Adipose tissue (tissue), 3 donors: ENCODE results near the gene PACSIN1. TPM values are rescaled to one million over a fixed set of nuclear protein-coding genes. Genes with fewer than 3 reads are reported as not detected.

Source experiments
- H3K27ac ChIP-seq: one replicate; pipeline ENCODE4 v1.5.1; 2013; ENCODE audit warnings: low read depth, low read length
- WGBS, 3 donors: extraction: QIAGEN DNeasy Blood & Tissue Kit; methylation state at CpG; one replicate each; pipeline ENCODE4 v1.1.7; 2013; 5-methylcytosine and 5-hydroxymethylcytosine counted together
- polyA plus RNA-seq, 3 donors: library from polyadenylated mRNA; stranded (reverse); fragments of 200-250 nt; gene quantifications; one replicate each; pipeline ENCODE4 v1.2.3, GENCODE V29; 2013
- donor health status: healthy with polysubstance abuse.
- donor health status: Bipolar disorder and iron deficiency.
- donor health status: healthy.

The PACSIN1 gene
- polyA plus RNA-seq, 3 donors = 0.17 to 0.21 TPM; not detected in 1

DNA sequence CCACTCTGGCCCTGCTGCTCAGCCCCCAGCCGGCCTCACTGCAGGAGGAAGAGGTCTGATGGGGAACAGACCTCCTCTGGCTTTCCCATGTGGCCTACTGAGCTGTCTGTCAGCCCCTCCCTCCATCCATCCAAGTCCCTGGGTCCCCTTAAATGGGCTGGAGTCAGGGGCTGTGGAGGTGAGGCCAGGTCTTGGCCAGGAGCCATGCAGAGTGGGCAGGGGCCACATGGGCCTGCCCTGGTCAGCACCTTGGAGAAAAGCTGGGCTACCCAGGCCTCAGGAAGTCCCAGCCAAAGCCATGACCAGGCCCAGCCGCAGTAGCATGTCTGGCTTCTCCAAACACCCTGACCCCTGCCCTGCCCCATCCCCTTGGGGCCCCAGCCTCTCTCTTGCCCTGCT is 83.9 kb downstream of the PACSIN1 start:
- 77 to 95% (median 91%) methylated on average over 2 of the region's 2 CpGs for WGBS, 3 donors

DNA sequence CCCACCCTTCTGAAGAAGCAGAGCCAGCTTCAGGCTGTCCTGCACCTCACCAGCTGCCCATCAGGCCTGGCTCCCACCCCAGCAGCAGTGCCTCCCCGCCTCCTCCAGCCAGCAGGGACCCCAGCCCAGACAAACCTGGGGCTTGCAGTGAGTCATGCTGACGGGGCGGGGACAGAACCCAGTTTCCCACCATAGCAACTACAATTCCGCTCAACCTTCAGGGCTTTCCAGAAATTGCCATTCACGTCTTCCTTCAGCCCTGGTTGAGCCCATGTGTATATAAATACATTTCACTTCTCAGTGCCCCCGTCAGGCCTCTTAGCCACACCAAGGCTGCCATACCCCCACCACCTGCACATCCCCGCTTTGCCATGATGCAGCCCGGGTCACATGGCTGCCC is 85.8 kb downstream of the PACSIN1 start:
- no peak overlapping the region for H3K27ac ChIP-seq
- WGBS, 3 donors = 93 to 97% (median 95%) methylated on average over 8 of the region's 8 CpGs

More for the DNA sequence above, 83.9 kb downstream of the PACSIN1 start:
- H3K27ac ChIP-seq = no peak overlapping the region

GRCh38 chr6:34552620-34553019 is 86.7 kb downstream of the PACSIN1 start:
- H3K27ac ChIP-seq = no peak overlapping the region
- WGBS, 3 donors = 87 to 91% (median 88%) methylated on average over 5 of the region's 5 CpGs

DNA sequence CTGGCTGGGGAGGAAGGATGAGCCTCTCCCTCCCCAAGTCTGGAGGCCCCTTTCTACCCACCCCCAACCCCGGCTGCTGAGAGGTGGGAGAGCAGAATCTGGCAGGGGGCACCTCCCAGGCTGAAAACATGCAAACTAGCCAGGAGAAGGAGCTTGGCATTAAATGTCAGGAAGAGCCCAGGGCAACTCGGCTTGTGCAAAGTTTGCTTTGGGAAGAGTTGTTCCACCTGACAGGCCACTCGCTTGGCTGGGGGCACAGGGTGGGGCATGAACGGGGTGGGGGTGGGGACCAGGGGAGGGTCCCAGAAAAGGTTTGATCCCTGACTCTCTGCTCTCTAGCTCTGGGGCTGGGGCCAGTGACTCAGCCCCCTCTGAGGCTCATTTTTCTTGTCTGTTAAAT is 87.3 kb downstream of the PACSIN1 start:
- WGBS, 3 donors = 63 to 83% (median 68%) methylated on average over 4 of the region's 4 CpGs
- no peak overlapping the region for H3K27ac ChIP-seq

DNA sequence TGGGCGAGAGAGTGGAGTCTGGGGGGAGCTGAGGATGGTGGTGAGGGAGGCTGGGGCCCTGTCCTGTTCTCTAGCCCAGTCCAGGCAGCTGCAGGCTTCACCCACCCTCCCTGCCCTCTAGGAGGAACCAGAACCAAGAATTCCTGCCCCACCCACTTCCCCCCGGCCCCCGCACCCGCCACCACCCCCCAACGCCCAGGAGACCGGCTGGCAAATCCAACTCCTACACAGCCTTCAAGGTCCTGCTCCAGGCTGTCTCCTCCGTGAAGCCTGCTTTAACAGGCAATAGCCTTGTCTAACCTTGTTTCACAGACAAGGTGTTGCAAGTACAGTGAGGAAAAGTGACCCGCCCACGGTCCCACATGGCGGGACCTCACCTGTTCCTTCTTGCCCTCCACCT is 87.9 kb downstream of the PACSIN1 start:
- no peak overlapping the region for H3K27ac ChIP-seq
- WGBS, 3 donors = 53 to 72% (median 68%) methylated on average over 7 to 10 of the region's 10 CpGs

DNA sequence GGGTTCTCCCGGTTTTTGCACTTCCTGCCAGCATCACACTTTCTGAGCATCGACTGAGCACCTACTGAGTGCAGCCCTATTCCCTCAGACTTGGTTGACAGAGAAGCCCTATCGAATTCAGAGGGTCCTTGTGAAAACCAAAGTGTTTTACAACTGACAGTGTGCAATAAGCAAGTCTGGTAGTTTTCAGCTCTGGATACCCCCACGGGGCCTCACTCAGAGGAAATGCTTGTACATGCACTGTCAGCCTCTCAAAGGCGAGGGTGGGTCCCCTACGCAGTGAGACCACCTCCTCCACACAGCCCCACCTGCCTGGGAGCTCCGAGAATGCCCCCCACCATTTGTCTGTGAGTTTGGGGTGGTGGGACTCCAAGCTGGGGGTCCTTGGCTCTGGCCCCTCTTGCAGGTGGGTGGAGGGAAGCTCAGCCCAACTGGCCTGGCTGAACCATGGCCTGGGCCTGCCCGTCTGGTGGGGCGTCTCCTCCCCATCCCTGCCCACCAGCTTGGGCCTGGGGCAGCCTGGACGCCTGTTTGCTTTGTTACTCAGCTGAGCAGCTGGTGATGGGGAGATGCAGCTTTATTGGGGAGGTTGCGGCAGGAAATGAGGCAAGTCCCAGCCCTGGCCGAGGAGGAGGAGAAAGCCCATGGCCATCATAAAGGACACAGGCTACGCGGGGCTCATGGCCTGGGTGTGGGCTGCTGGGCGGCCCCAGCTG is 88.6 kb downstream of the PACSIN1 start:
- 45 to 63% (median 52%) methylated on average over 15 of the region's 15 CpGs for WGBS, 3 donors
- no peak overlapping the region for H3K27ac ChIP-seq

DNA sequence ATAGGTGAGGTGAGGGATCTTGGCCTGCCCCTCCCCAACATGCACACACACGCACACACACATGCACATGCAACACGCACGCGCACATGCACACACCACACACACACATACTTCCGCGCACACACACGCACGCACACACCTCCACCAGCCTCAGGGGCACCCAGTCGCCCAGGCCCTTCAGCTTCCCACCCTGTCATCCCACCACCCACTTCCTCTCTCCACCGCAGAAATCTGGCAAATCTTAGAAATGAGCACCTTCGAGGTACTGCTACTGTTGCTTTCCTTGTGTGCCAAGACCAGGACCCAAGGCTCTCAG is 89.1 kb downstream of the PACSIN1 start:
- 76 to 85% (median 84%) methylated on average over 11 of the region's 11 CpGs for WGBS, 3 donors
- no peak overlapping the region for H3K27ac ChIP-seq

- H3K27ac ChIP-seq = no peak overlapping the region
- 83 to 92% (median 85%) methylated on average over 8 of the region's 8 CpGs for WGBS, 3 donors
Observed at GRCh38 chr6:34555328-34555727, 89.5 kb downstream of the PACSIN1 start.

- H3K27ac ChIP-seq = no peak within 1 kb of the TSS
- whole genome bisulfite sequencing, 3 donors = 30 to 68% (median 60%) methylated on average over 5 to 6 of the region's 6 CpGs
Observed at GRCh38 chr6:34556031-34556471, 90.2 kb downstream of the PACSIN1 start, which contains the start of gene SPDEF. Gene SPDEF, minus strand, starts transcription at chr6:34556329. Its CDS starts 11,874 bp downstream, at chr6:34544455.

GRCh38 chr6:34556493-34556892 is 90.6 kb downstream of the PACSIN1 start:
- 74 to 87% (median 77%) methylated on average over 9 of the region's 9 CpGs for WGBS, 3 donors
- no peak overlapping the region for H3K27ac ChIP-seq

DNA sequence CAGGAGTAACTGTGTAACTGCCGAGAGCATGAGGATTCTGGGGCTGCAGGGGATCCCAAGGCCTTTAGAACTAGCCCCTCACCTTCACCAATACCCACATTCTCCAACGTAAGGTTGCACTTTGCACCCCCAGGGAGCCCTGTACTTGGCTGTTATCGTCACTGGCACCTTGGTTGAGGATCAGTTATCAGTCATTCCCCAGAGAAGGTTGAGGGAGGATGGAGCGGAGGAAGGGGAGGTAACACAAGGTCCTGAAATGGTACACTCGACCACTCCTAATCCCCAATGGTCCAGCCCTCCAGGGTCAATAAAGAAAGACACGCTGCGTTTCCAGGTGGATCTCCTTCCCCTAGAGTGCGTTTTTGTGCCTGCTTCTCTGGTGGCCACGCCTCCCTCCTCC is 91.4 kb downstream of the PACSIN1 start:
- 72 to 84% (median 77%) methylated on average over 9 of the region's 9 CpGs for WGBS, 3 donors
- no peak overlapping the region for H3K27ac ChIP-seq

GRCh38 chr6:34558172-34558714 is 92.4 kb downstream of the PACSIN1 start:
- H3K27ac ChIP-seq = no peak overlapping the region
- WGBS, 3 donors = 93 to 95% (median 94%) methylated on average over 4 of the region's 4 CpGs

DNA sequence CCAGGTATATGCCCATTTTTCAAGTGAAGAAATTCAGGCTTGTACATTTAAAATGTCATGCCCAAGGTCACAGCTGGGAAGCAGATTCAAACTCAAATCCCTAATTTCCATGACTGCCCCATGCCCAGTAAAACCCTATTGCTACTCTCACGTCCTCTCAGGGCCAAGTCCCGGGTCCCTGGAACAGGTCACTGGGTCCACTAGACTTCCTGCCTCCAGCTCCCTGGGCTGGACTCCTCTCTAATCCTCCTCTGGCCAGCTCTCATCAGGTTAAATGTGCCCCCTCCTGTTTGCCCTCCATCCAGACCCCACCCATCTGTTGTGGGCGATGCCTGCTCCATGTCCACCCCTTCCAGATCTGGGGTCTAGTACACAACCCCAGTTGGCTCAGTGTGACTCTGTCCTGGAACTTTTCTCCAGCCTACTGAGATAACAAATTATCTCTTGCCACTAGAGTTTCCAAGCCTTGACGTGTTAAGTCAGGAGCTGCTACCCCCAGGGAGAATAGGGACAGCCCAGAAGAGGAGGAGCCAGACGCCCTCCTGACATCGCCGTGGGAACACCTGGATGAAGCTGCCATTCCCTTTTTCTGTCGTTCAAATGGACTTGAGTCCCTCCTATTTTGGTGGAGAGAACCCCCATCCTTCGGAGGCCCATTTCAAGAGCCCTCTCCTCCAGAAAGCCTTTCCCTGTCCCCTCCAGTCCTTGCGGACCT is 93.9 kb downstream of the PACSIN1 start:
- H3K27ac ChIP-seq = no peak overlapping the region
- WGBS, 3 donors = 72 to 79% (median 73%) methylated on average over 10 of the region's 10 CpGs

- H3K27ac ChIP-seq = no peak overlapping the region
- 61 to 66% (median 63%) methylated on average over 20 of the region's 20 CpGs for WGBS, 3 donors
Observed at GRCh38 chr6:34560366-34561226, 94.7 kb downstream of the PACSIN1 start.

GRCh38 chr6:34561227-34561530 is 95.3 kb downstream of the PACSIN1 start:
- WGBS, 3 donors = 87 to 97% (median 95%) methylated on average over 2 of the region's 2 CpGs
- no peak overlapping the region for H3K27ac ChIP-seq

DNA sequence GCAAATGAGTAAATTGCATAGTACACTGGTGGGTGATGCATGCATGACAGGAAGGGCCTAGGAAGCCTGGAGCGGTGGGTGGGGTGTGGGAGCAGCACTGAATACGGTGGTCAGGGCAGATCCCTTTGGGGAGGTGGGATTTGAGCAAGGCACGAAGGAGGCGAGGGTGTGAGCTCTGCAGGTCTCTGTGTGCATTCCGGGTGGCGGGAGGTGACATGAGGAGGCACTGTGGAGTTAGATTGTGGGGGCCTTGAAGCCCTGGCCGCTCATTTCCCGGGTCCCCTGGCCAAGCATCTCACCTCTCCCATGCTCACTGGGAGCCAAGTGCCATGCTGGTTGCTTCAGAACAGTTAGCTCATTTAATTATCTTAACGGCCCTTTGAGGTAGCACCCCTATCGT is 96.5 kb downstream of the PACSIN1 start:
- WGBS, 3 donors = 81 to 93% (median 84%) methylated on average over 10 of the region's 10 CpGs
- H3K27ac ChIP-seq = no peak overlapping the region

GRCh38 chr6:34562861-34563512 is 97.1 kb downstream of the PACSIN1 start:
- no peak overlapping the region for H3K27ac ChIP-seq
- 54 to 73% (median 69%) methylated on average over 15 of the region's 15 CpGs for WGBS, 3 donors

DNA sequence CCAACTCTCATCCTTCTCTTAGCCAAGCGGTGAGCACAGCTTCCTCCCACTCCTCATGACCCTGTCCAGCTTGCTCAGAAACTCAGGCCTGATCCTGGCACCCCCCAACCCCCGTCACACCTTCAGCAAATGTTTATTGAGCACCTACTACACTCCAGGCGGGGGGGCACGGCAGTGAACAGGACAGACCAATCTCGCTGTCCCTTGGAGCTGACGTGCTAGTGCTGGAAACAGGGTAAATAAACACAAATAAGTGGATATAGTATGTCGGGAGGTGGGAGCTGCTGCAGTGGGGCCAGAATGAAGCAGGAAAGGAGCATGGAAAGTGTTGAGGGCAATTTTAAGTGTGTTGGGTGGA is 97.6 kb downstream of the PACSIN1 start:
- no peak overlapping the region for H3K27ac ChIP-seq
- WGBS, 3 donors = 72 to 80% (median 75%) methylated on average over 7 of the region's 7 CpGs
